ENCODE measurements around the gene ZNF316.

GRCh38 chr7:6641305-6642035, 4.4 kb downstream of the ZNF316 start:
- no peak for TF ChIP-seq CTCF (IDR thresholded peaks at IDR 0.05; ENCODE audit: low read length)
- no peak for TF ChIP-seq EZH2phosphoT487 (IDR thresholded peaks at IDR 0.05; ENCODE audit: low read length)
- TF ChIP-seq EZH2 (optimal IDR thresholded peaks at IDR 0.05; ENCODE audit: low read depth, low read length): no peak

Measured in MM.1S (cell line).